Epithelial cell of esophagus (primary cell): Measurements from ENCODE around the gene NPBWR2.

Experiments
- DNase-seq: peaks from one replicate; pipeline ENCODE4 v3.0.0; 2010; ENCODE audit warnings: low read depth
- H3K4me3 ChIP-seq: 2 replicates; pipeline ENCODE4 v1.5.1; 2011; ENCODE audit warnings: mild to moderate bottlenecking, low read length, control low read depth
- TF ChIP-seq, protein P1 (sequence below): IDR thresholded peaks from 2 replicates; pipeline ENCODE4 v1.5.1; 2011; ENCODE audit warnings: low read depth, mild to moderate bottlenecking, low read length, control low read depth, inconsistent platforms; ENCODE audit not compliant: insufficient read depth; ENCODE audit errors: missing control alignments

NPBWR2 gene

DNA sequence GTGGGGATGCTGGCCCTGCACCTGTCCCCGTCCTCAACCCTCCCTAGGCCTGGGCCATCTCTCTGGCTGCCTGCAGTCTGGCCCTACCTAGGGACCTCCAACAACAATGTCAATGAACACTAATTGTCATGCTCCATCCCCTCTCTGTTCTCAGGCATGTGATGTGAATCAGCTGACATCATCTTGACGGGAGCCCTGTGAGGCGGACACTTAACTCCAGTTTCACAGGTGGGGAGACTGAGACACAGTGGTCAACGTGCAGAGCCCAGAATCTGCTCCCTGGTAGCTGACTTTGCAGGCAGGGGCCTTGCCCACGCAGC is 45.1 kb downstream of the NPBWR2 start:
- H3K4me3 ChIP-seq, result peak overlapping the region; percentile 75
- no peak for DNase-seq

DNA sequence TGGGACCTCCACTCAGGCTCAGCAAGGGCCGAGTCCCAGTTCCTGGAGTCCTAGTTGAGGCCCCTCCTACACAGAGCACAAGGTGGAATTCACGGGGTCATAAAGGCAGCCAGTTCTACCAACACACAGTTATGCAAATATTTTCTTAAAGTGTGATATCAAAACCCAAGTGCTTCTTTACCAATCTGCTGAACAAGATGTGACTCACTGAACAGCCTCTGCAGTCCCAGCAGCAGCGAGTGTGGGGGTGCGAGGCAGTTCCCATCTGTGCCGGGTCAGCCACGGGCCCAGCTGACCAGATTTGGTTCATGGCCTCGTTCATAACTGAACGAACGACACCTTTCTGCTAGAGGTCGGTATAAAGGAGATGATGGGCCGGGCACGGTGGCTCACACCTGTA is 48.8 kb downstream of the NPBWR2 start:
- no peak for DNase-seq
- H3K4me3 ChIP-seq, result no peak overlapping the region
- TF ChIP-seq, protein P1, sequence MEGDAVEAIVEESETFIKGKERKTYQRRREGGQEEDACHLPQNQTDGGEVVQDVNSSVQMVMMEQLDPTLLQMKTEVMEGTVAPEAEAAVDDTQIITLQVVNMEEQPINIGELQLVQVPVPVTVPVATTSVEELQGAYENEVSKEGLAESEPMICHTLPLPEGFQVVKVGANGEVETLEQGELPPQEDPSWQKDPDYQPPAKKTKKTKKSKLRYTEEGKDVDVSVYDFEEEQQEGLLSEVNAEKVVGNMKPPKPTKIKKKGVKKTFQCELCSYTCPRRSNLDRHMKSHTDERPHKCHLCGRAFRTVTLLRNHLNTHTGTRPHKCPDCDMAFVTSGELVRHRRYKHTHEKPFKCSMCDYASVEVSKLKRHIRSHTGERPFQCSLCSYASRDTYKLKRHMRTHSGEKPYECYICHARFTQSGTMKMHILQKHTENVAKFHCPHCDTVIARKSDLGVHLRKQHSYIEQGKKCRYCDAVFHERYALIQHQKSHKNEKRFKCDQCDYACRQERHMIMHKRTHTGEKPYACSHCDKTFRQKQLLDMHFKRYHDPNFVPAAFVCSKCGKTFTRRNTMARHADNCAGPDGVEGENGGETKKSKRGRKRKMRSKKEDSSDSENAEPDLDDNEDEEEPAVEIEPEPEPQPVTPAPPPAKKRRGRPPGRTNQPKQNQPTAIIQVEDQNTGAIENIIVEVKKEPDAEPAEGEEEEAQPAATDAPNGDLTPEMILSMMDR, result no peak

More for the DNA sequence above, 45.1 kb downstream of the NPBWR2 start:
- TF ChIP-seq, protein P1, result no peak

DNA sequence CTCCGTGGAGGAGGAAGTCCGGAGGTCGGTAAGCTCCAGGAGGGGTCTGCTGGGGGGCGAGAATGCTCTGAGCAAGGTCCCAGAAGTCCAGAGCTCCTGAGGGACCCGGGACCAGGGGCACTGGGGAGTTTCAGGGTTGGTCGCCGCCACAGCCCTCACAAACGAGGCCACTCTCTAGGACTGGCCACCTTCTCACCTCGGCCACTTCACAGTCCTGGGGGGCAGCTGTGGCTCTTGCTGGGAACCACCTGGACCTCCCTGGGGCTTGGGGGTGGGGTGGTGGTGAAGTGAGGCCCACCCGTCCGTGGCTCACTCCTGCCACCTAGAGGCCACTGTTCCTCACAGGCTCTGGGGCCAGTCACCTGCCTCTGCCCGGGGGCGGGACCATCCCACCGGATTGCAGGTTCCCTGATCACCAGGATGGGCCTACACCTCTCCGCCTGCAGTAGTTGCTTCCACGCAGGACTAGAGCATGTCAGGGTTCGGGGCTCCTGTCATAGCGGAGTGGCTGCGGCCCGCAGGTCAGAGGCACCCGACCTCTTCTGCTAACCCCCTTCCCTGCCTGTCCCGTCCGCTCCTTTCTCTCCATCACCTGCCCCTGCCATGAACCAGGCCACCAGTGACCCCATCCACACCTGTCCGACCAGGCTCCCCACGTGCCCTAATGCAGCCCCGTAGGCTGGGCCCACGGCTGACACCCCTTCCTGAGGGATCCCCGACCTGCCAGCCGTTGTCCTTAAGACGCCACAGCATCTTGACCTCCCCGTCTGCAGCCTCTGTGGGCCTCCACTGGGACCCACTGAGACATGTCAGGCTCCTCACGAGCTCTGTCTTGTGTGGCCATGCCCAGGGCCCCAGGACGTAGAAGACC is 49.5 kb downstream of the NPBWR2 start:
- TF ChIP-seq, protein P1, result peak; percentile 80
- no peak overlapping the region for H3K4me3 ChIP-seq
- DNase-seq, result peak; percentile 71

DNA sequence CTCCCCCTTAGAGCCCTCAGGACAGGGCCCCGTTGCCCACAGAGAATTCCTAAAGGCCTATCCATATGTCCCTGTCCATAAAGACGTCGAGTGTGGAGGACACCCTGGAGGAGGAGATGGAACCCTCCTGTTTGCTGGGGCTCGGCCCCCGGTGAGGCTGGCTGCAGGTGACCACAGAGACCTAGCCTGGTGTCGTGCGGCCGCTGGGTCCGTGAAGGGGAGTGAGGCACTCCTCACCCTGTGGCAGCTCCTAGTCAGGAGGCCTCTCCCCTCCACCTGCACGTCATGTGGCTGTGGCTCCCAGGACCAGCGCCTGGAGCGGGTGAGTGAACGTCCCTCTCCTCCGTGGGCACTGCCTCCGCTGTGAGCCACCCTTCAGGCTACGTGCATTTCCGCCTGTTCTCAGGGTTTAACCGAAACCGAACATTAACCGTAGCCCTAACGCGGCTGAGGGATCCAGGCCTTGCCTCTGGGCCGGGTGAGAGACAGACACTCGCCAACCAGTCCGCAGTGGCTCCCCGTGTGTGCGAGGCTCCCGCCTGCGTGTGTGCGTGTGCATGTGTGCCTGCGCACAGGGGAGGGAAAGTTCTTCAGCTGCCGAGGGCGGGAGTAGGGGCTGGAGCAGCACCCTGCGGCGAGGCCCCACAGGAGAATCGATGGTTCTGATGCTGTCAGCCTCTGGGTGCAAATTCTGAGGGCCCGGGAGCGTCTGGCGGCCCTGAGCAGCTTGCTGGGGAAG is 50.3 kb downstream of the NPBWR2 start:
- H3K4me3 ChIP-seq, result no peak overlapping the region
- no peak for DNase-seq
- TF ChIP-seq, protein P1, result no peak

DNA sequence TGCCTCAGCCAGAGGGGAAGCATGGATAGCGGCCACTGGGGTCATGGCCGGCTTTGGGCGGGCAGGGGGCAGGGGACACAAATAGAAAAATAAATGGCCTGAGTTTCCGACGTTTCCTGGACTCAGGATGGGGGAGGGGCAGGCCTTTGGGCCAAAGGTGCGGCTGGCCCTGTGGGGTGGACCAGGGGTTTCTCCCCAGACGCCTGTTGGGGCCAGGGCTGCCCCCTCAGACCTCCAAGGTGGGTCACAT is 50.8 kb downstream of the NPBWR2 start:
- TF ChIP-seq, protein P1, result no peak
- no peak for DNase-seq
- no peak overlapping the region for H3K4me3 ChIP-seq

DNA sequence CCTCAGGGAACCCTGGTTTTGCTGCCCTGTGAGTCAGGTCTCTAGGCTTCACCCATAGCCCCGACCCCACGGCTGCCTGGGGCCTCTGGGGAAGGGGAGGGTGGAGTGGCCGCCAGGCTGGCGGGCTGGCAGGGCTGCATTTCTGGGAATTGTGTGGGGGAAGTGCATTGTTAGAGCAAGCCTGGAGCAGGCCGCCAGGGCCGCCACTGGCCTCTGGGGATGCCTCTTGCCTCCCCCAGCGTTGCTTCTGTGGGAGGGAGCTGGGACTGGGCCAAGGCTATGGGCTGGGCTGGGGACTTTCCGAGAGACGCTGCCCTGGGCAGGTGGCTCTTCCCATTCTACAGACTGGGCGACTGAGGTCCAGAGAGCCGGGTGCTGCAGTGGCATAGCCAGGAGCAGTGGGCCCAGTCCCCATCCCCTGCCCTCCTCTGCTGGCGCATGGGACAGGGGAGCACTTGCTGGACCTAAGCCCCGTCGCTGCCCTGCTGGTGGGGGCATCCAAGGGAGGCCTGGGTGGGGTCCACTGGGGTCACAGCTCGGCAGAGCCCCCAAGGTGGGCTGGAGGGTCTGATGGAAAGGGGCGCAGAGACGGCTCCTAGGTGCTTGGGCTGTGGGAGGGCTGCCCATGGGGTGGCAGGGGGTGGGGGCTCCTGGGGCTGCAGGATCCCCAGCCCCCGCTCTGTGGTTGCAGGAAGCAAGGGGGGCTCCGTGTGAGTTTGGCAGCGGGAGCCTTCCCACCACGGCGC is 51.3 kb downstream of the NPBWR2 start:
- DNase-seq, result no peak
- TF ChIP-seq, protein P1, result no peak
- no peak overlapping the region for H3K4me3 ChIP-seq
